HL-60/S4 treated with retinoic acid at 250 ng/mL for 4 days and 3 days (cell line): Measurements from ENCODE around the gene PCSK2.

Experiments
- in situ Hi-C: fragments of 300-500 bp; cut with MboI; formaldehyde crosslinking; loops from 2 replicates; pipeline ENCODE4 v1.7.0; 2022; ENCODE audit warnings: low sequenced_read_pairs

Gene PCSK2

DNA sequence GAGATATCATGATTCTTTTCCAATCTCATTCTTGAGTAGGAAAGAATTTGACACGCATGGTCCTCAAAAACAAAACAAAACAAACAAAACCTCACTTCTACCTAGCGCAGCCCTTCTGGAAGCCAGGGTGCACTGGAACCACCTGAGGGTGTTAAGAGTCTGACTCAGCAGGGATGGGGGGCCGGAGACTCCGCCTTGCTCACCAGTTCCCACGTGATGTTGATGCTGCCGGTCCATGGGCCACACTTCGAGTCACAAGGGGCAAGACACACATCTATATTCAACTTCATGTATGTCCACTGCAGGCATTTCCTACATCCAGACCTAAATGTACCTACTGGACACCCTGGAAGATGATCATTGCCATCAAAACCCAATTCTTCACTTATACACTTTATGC, 274.0 kb downstream of the PCSK2 start:
- in situ Hi-C loops: loop anchor here (25.0 kb wide), 1 partner anchor 761 kb away; no protein-coding TSS in a partner anchor

DNA sequence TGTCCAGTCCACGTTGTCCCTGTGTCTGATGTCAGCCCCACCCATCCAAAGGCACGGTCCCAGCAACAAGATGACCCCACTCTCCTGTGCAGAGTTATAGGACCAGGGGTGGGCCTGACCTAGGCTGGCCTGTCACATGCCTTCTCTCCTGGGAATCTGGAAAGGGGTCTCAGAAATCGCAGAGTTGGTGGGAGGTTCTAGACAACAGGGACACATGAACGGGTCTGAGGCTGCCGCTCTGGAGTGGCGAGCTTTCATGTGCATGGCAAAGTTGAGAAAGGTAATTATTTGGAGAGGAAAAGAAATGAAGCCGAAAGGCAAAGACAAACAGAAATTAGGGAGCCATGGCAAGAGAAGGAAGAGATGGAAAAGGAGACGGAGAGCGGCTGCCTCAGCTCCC, 274.9 kb downstream of the PCSK2 start:
- in situ Hi-C loops: loop anchor here (25.0 kb wide), 1 partner anchor 761 kb away; no protein-coding TSS in a partner anchor

DNA sequence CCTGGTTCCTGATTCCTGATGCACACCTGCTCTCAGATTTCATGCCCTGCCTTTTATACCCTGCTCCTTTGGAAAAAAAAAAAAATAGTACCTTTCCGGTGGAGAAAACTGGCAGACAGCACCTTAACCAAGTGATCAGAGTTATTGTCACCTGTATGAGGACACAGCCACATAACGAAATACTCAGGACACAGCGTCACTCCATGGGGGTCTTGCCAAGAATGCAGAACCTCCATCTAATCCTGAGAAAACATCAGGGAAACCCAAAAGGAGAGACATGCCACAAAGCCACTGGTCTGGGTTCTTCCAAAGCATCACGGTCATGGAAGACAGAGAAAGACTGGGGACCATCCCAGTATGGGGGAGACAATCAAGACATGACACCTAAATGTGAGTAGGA, 275.3 kb downstream of the PCSK2 start:
- in situ Hi-C loops: loop anchor here (25.0 kb wide), 1 partner anchor 760 kb away; no protein-coding TSS in a partner anchor

DNA sequence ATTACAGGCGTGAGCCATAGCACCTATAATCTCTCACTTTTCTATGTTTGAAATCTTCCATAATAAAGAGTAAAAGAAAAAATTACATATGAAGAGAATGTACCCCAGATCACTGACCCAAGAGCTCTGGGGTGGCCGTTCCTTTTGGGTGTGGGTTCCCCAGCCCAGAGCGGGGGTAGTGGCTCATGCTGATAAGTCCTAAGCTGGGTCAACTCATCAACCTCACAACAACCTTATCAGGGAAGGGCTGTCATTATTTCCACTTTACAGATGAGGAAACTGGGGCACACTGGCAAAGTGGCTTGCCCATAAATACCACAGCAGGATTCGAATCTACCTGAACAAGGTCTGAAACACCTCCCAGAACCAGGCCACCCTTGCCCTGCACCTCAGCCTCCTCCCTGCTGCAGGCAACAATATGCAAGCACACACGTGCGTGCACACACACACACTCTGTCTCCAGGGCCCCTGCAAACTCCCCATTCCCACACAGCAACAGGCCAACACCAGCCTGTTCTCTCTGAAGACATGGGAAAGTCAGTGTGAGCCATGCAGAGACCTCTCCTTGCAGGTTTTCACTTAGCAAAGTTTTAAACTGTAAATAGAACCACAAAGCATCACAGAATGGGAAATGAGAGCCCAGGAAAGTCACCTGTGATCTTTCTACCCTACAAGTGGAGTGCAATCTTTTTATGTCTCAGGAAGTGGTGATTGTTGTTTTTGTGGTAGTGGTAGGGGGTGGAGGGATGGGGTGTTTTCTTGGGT, 276.6 kb downstream of the PCSK2 start:
- in situ Hi-C loops: loop anchor here (25.0 kb wide), 1 partner anchor 759 kb away; no protein-coding TSS in a partner anchor

DNA sequence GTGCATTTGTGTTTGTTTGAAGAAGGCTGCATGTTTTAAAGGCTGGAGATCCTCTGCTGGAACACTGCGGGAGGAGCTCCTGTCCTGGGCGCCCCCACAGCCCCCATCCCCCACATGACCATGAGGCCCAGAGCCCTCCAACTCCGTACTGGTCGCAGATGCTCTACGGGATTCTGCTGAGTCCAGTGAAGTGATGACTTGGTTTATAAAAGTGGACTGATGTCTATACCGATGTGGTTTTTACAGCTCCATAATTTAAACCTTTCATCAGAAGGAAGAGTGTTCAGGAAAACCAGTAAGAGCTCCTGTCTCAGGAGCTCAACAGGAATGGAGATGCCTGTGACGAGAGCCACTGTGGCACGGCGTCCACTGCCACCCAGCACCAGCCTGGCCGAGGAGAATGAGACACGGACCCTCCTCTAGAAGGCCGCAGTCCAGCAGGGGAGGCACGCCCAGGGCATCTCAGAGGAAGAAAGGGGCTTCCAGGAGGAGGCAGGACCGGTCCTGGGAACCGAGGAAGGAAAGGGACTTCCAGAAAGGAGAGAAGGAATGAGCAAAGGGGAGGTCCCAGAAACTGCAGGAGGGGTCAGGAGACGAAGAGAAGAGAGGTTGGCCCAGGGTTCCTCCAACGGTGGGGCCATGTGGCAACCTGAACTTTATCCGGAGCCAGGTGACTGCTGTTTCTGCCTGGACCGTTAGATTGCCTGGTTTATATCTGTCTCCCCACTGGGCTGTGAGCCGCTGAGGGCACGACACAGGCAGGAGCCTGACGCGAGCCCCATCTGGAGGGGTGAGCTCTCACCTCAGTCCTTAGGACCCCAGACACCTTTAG, 277.4 kb downstream of the PCSK2 start:
- in situ Hi-C loops: loop anchor here (25.0 kb wide), 1 partner anchor 758 kb away; no protein-coding TSS in a partner anchor

DNA sequence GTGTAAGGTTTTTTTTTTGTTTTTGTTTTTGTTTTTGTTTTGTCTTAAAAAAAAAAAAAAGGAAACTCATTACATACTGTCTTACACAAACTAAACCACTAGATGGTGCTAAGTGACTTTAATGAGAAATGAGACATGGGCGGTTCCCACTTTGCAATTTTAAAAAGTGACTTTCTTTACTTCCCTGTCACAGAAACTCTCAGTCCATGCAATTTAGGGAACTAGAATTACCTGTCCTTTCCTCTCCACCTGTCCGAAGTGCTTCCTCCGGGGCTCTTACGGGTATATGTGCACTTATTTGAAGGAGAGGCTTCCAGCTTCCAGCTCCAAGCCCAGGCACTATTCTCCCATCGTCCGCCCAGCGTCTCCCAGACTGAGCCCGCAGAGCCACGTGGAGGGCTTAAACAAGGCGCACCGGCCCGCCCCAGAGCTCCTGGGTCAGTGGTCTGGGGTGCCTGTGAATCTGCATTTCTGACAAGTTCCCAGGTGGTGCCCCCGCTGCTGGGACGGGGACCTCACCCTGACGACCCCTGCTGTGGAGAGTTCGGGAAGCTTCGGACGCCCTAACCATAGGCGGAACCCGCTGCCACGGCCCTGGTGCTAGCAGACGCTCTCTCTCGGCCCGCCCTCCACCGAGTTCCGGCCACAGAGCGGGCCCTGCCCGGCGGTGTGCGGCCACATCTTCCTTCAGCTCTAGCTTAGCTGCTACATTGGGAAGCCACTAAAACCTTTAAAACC, 278.2 kb downstream of the PCSK2 start:
- in situ Hi-C loops: loop anchor here (25.0 kb wide), 1 partner anchor 757 kb away; no protein-coding TSS in a partner anchor

DNA sequence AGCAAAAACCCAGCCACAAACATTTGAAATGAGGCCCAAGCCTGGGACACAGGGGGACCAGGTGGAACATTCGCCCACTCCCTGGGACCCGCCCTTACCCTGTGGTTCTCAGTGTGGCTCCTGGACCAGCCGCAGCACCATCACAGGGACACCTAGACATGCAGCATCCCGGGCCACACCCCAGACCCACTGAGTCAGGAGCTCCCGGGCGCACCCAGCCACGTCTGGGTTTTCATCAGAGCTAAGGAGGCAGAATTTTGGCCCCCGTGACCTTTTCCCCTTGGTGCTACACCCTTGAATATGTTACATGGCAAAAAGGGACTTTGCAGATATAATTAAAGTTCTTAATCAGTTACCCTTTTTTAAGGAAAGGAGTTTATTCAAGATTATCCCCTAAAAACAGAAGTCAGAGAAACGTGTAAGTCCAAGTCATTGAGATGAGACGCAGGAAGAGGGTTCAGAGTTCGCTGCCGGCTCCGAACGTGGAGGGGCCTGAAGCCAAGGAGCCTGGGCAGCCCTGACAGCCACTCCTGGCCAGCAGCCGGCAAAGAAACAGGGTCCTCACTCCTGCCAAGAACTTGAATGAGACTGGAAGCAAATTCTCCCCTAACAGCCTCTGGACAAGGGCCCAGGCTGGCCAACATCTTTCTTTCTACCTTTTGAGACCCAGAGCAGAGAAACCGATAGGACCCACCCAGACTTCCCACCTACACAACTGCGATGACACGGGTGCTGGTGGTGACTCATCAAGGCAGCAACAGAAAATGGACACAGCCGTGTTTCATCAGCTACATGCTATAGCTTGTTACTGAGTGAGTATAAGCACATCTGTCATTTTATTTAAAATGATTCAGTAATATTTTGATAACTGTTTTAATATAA, 279.0 kb downstream of the PCSK2 start:
- in situ Hi-C loops: loop anchor here (25.0 kb wide), 1 partner anchor 756 kb away; no protein-coding TSS in a partner anchor

DNA sequence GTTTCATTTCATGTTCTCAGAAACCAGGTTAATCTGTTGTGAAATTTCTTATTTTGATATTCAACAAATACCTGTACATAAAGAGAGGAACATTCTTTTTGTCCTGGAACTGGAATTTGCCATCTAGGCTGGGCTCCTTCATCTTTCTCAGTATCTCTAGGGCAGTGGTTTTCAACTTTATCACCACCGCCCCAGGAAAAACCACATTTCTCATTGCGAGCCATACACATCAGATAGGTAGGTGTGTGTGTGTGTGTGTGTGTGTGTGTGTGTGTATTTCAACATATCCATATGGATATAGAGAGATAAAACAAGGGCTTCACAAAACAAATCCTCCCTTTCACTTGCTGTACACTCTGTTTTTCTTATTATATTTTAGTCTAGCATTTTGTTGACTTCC, 280.2 kb downstream of the PCSK2 start:
- in situ Hi-C loops: loop anchor here (25.0 kb wide), 1 partner anchor 755 kb away; no protein-coding TSS in a partner anchor

DNA sequence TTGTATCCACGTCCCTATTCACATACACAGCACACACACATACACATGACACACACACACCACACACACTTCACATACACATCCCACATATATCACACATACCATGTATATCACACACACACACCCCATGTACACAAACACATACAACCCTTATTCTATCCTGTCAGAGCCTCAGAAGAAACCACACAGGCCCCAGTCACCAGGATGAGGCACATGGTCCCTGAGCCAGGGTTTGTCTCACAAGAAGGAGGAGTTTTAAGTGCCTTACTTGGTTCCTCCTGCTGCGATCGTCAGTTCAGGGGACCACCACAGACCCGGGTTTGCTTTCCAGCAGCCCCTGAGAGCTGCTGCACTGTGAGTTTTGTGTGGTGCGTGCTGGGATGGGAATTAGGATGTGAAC, 280.7 kb downstream of the PCSK2 start:
- in situ Hi-C loops: loop anchor here (25.0 kb wide), 1 partner anchor 755 kb away; no protein-coding TSS in a partner anchor

DNA sequence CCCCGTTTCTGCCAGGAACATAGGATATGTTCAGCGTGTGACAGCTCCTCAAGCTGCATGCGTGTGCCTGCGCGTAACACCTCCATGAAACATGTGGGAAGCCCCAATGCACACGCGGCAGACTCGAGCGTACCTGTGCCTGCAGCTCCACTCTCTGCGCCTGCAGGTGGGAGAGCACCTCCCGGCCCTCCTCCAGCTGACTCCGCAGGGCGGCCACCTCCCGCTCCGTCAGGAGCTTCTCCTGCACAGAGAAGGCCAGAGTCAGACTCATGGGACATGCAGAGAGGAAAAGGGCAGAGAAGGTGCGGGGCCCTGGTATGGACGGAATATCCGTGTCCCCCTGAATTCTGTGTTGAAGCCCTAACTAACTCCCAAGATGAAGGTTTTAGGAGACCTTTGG, 281.9 kb downstream of the PCSK2 start:
- in situ Hi-C loops: loop anchor here (25.0 kb wide), 1 partner anchor 754 kb away; no protein-coding TSS in a partner anchor

DNA sequence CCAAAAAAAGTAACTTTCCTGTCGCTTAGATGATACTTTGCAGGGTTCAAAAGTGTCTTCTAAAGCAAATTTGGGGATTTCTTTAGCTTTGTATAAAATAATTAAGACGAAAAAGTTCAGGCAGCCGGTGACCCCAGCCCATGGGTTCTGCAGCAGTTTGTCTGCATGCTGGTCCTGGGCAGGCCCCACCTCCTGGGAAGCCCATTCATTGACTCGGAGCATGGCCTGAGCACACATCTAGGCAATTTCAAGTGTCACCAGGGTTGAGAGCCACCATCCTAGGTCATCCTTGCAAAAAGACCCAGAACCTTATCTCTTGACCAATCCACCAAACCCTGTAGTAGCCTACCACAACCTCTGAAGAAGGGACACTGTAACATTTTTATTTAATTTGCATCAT, 283.7 kb downstream of the PCSK2 start:
- in situ Hi-C loops: loop anchor here (10.0 to 25.0 kb wide), 2 partner anchors 114 to 752 kb away; no protein-coding TSS in a partner anchor

DNA sequence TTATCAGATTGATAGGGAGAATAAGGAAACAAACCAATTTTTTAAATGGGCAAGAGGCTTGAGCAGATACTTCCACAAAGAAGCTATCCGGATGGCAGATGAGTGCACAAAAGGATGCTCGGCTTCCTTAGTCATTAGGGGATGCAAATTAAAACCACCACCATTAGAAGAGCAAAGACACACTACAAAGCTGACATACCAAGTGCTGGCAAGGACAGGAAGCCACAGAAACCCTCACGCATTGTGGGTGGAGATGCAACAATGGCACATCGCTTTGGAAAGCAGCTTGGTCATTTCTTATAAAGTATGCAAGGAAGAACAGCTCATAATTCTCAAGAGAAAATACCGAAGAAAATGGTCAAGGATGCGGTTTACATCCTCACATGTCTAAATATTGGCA, 284.6 kb downstream of the PCSK2 start:
- in situ Hi-C loops: loop anchor here (10.0 to 25.0 kb wide), 2 partner anchors 113 to 751 kb away; no protein-coding TSS in a partner anchor

DNA sequence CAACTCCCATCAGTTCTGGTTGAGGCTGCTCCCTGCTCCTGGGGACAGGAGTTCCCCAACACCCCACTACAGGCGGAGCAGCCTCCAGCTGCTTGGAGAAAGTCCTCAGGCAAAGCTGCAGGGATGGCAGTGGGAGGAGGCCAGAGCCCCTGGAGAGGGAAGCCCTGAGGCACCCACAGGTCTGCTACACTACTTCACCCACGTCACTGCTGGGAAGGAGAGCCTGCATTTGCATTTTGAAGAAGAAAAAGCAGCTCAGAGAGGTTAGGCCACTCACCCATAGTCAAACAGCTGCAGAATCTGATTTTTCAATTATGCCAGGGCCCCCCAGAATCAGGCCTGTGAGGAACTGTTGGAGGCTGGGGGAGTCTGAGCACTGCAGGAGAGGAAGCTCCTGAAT, 287.1 kb downstream of the PCSK2 start:
- in situ Hi-C loops: loop anchor here (10.0 to 25.0 kb wide), 2 partner anchors 111 to 748 kb away; no protein-coding TSS in a partner anchor

DNA sequence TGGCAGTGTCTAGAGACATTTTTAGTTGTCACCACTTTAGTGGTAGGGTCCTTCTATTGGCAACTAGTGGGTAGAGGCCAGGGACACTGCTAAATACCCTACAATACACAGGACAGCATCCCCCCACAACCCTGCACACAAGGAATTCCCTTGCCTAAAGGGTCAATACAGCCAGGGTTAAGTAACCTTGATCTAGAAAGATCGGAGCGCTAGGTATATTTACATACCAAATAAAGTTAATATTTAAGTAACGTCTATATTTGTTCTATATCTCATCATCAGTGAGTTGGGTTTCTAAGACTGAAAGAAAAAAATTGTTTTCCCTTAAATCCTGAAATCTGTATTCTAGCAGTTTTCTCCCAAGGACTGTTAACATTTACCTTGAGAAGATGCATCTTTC, 288.2 kb downstream of the PCSK2 start:
- in situ Hi-C loops: loop anchor here (10.0 to 25.0 kb wide), 2 partner anchors 110 to 747 kb away; no protein-coding TSS in a partner anchor

DNA sequence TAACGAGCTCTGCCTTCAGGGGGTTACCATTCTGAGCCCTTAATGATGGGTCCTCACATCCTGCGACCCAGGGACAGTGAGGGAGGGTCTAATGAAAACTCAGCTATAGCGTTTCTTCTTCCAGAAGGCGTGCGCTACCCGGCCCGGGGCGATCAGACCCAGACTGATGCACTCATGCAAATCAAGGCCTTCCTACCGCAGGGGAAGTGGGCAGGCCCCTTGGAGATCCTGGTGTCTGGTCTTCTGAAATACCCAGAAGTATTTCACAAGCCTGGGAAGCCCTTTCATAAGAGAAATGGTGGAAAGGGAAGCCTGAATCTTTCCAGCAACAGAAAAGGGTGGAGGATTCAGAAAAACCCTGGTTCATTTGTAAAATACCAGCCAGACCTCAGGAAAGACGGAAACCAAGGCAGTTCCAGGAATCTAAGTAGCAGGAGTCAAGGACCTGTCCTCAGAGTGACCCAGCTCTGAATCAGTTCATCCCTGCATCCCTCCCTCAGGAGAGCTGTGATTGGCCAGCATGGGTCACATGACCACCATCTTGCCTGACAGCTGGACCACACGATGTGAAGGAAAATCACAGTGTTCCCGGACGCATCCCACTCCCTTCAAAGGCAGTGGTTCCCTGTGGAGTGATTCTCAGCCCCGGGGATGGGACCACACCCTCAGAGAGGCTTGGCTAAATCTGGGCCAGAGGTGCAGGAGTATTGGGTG, 291.7 kb downstream of the PCSK2 start:
- in situ Hi-C loops: loop anchor here (10.0 to 25.0 kb wide), 2 partner anchors 106 to 744 kb away; no protein-coding TSS in a partner anchor

DNA sequence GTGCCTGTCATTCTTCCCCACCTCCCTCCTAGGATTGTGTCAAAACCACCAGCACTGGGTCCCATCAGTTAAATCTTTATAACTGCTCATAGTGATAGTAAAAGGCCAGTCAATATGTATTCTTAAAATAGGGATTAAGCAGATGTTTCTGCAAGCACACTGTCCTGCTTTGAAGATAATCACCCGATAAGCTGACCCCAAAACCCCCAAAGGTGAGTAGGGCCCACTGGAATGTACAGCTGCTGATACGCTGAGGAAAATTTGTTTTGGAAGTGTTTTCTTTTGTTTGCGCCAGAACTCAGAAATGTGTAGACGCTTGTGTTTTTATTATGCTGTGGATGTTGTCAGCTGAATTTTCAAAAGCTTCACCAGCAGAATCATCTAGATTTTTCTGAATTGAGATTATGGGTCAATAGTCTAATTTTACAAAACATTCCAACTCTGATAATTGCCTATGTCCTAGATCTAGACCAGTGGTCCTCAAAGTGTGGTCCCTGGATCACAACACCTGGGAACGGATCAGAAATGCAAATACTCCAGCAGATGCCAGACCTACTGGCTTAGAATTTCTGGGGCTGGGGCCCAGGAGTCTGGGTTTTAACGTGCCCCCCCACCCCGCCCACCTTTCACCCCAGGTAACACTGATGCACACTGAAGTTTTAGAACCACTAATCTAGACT, 292.9 kb downstream of the PCSK2 start:
- in situ Hi-C loops: loop anchor here (10.0 to 25.0 kb wide), 2 partner anchors 105 to 743 kb away; no protein-coding TSS in a partner anchor

DNA sequence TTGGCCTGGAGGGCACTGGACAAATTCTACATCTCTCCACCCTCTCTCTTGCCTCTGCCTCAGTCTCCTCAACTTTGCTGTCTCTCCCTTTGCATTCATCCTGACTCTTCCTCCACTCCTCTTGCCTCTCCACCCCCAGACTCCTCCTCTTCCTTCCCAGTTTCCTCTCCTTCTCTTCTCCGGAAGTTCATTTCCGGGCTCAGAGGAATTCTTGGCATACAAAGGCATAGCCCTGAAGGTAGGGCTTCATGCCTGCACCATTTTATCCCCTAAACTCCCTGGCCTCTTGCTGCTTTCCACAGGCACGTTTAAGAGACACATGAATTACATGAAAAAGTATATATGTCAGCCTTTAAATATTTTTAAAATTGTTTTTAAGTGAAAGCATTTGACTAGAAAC, 293.7 kb downstream of the PCSK2 start:
- in situ Hi-C loops: loop anchor here (25.0 kb wide), 1 partner anchor 742 kb away; no protein-coding TSS in a partner anchor

DNA sequence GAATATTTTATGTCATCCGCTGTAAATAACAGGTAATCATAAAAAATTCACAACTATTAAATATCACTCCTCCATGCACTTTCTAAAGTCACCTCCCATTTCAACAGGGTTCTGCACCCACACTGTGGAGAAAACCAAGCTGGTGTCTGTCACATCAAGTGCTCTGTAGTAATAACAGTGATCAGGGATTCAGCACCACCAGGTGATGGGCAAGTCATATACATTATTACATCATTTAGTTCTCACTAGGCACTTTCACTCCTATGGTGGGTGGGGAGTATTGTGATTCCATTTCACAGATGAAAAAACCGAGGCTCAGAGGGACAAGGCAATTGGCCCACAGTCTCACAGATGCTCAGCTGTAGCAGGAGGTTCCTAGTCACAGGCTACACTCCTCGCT, 295.7 kb downstream of the PCSK2 start:
- in situ Hi-C loops: loop anchor here (25.0 kb wide), 1 partner anchor 740 kb away; no protein-coding TSS in a partner anchor
